HCT116 (cell line): ENCODE measurements around the gene GALC. TPM values are rescaled to one million over a fixed set of nuclear protein-coding genes. Genes with fewer than 3 reads are reported as not detected.

Experiments used
- ATAC-seq: fragments of 200-7000 bp; cut with Tn5 transposase; 2 replicates; pipeline ENCODE4 v1.9.1; 2020; ENCODE audit warnings: mild to moderate bottlenecking, moderate library complexity
- BruUV-seq: library from RNA; stranded (reverse); fragments of 400-500 nt; replicated peaks from 2 replicates; lab custom pipeline; 2021; lab: Mats Ljungman, UMichigan
- CTCF ChIA-PET: fragments of 300-600 bp; sonication (Branson Sonifier 250); formaldehyde crosslinking; loops from one replicate; lab custom pipeline; 2021; ENCODE audit warnings: antibody characterized with exemption; lab: Charles Lee
- POLR2A ChIA-PET: fragments of 300-600, 350-600 bp; sonication (Branson Sonifier 250); formaldehyde crosslinking; loops from one replicate; lab custom pipeline; 2021; ENCODE audit warnings: antibody characterized with exemption; lab: Charles Lee
- RAD21 ChIA-PET, 2 experiments: fragments of 300-600 bp; sonication (Branson Sonifier 250); formaldehyde crosslinking; loops; one replicate each; lab custom pipeline; 2023; ENCODE audit warnings: low total read pairs in 2 of 2; ENCODE audit not compliant: uncharacterized antibody in 2 of 2, unreplicated experiment in 2 of 2, low non-redundant PET in 1 of 2; lab: Charles Lee
- DNase-seq: peaks from one replicate; pipeline ENCODE4 v3.0.0-alpha.2; 2010; ENCODE audit warnings: low read depth, low spot score
- H2AFZ ChIP-seq: fragments of 200-600 bp; shearing (Covaris generic), sonication (generic); 2 replicates; pipeline ENCODE4 v1.6.1; 2017; ENCODE audit warnings: low read depth, mixed run types, mixed read lengths, antibody characterized with exemption, low read length; ENCODE audit not compliant: poor library complexity, severe bottlenecking
- H3K27ac ChIP-seq: 2 replicates; pipeline ENCODE4 v1.5.1; 2012; ENCODE audit warnings: low read depth, low read length
- H3K27me3 ChIP-seq: fragments of 200-600 bp; sonication (generic); 2 replicates; pipeline ENCODE4 v1.6.1; 2016; ENCODE audit warnings: mixed run types, low read length, mixed read lengths; ENCODE audit not compliant: insufficient read depth
- H3K36me3 ChIP-seq, 2 experiments: fragments of 200-500 bp in 1 of 2; fragments of 200-600 bp in 1 of 2; sonication (Bioruptor generic) in 1 of 2; sonication (generic) in 1 of 2; 2 replicates each; pipeline versions ENCODE4 v1.5.1 to v1.6.1; 2014 to 2016; ENCODE audit warnings: low read length in 2 of 2, inconsistent platforms in 1 of 2, mixed read lengths in 1 of 2, mixed run types in 1 of 2; ENCODE audit not compliant: insufficient read depth in 2 of 2, control insufficient read depth in 1 of 2
- H3K4me1 ChIP-seq, 2 experiments: fragments of 200-600 bp in 1 of 2; sonication (generic) in 1 of 2; 2 replicates each; pipeline versions ENCODE4 v1.5.1 to v1.6.1; 2012 to 2017; ENCODE audit warnings: low read length in 2 of 2, inconsistent platforms in 1 of 2, mild to moderate bottlenecking in 1 of 2, mixed read lengths in 1 of 2, mixed run types in 1 of 2, moderate library complexity in 1 of 2; ENCODE audit not compliant: insufficient read depth in 2 of 2, control insufficient read depth in 1 of 2
- H3K4me2 ChIP-seq: fragments of 200-600 bp; sonication (generic); 2 replicates; pipeline ENCODE4 v1.6.1; 2017; ENCODE audit warnings: mixed run types, low read length, mixed read lengths
- H3K4me3 ChIP-seq, 2 experiments: fragments of 200-600 bp in 1 of 2; sonication (generic) in 1 of 2; replicated peaks in 1 of 2; 2 replicates each; pipeline ENCODE4 v1.5.1; 2011 to 2016; ENCODE audit warnings: low read length in 2 of 2, control low read depth in 1 of 2, low read depth in 1 of 2, mild to moderate bottlenecking in 1 of 2, mixed read lengths in 1 of 2, mixed run types in 1 of 2
- H3K79me2 ChIP-seq: fragments of 200-600 bp; sonication (generic); 2 replicates; pipeline ENCODE4 v1.6.1; 2017; ENCODE audit warnings: mild to moderate bottlenecking, mixed run types, low read length, moderate library complexity, mixed read lengths; ENCODE audit not compliant: insufficient read depth
- H3K9ac ChIP-seq: fragments of 200-600 bp; sonication (generic); 2 replicates; pipeline ENCODE4 v1.6.1; 2016; ENCODE audit warnings: low read length, mixed read lengths
- H3K9me2 ChIP-seq: fragments of 200-600 bp; sonication (generic), shearing (Covaris generic); 2 replicates; pipeline ENCODE4 v1.6.1; 2017; ENCODE audit warnings: mixed run types, mild to moderate bottlenecking, moderate library complexity; ENCODE audit not compliant: insufficient read depth
- H3K9me3 ChIP-seq, 2 experiments: fragments of 200-500 bp in 1 of 2; fragments of 200-600 bp in 1 of 2; sonication (Bioruptor generic) in 1 of 2; sonication (generic) in 1 of 2; 2 replicates each; pipeline ENCODE4 v1.6.1; 2014 to 2017; ENCODE audit warnings: low read length in 2 of 2, mixed read lengths in 2 of 2, inconsistent platforms in 1 of 2, low read depth in 1 of 2, mild to moderate bottlenecking in 1 of 2, mixed run types in 1 of 2, moderate library complexity in 1 of 2; ENCODE audit not compliant: control insufficient read depth in 1 of 2, insufficient read depth in 1 of 2
- H4K20me1 ChIP-seq: fragments of 200-600 bp; sonication (generic), shearing (Covaris generic); 2 replicates; pipeline ENCODE4 v1.6.1; 2017; ENCODE audit warnings: mixed run types, mild to moderate bottlenecking, moderate library complexity; ENCODE audit not compliant: insufficient read depth
- CBX3 ChIP-seq: IDR thresholded peaks from 2 replicates; pipeline ENCODE4 v1.6.1; 2012; ENCODE audit warnings: low read depth
- CEBPB ChIP-seq: IDR thresholded peaks from 2 replicates; pipeline ENCODE4 v1.6.1; 2012; ENCODE audit warnings: low read depth
- CTCF ChIP-seq, 3 experiments: fragments of 200-600 bp in 1 of 3; sonication (generic) in 1 of 3; IDR thresholded peaks in 2 of 3; conservative IDR thresholded peaks in 1 of 3; 2 replicates each; pipeline ENCODE4 v1.5.1; 2012 to 2017; ENCODE audit warnings: low read depth in 2 of 3, low read length in 2 of 3, antibody characterized with exemption in 1 of 3, borderline replicate concordance in 1 of 3, control low read depth in 1 of 3, mild to moderate bottlenecking in 1 of 3, mixed read lengths in 1 of 3, mixed run types in 1 of 3, moderate library complexity in 1 of 3; ENCODE audit not compliant: insufficient read depth in 1 of 3
- EGR1 ChIP-seq: IDR thresholded peaks from 2 replicates; pipeline ENCODE4 v1.6.1; 2012; ENCODE audit warnings: low read depth
- EZH2 ChIP-seq: fragments of 200-600 bp; sonication (generic); IDR thresholded peaks from 2 replicates; pipeline ENCODE4 v1.6.1; 2017; ENCODE audit warnings: antibody characterized with exemption, mixed run types
- EZH2phosphoT487 ChIP-seq: fragments of 200-600 bp; IDR thresholded peaks from 2 replicates; pipeline ENCODE4 v1.6.1; 2018; ENCODE audit warnings: antibody characterized with exemption, borderline replicate concordance
- FOSL1 ChIP-seq: IDR thresholded peaks from 2 replicates; pipeline ENCODE4 v1.6.1; 2012; ENCODE audit warnings: low read depth
- JUND ChIP-seq: IDR thresholded peaks from 2 replicates; pipeline ENCODE4 v1.6.1; 2012
- MAX ChIP-seq: IDR thresholded peaks from 2 replicates; pipeline ENCODE4 v1.6.1; 2012
- POLR2A ChIP-seq: IDR thresholded peaks from 2 replicates; pipeline ENCODE4 v1.7.0; 2011; ENCODE audit warnings: borderline replicate concordance; ENCODE audit not compliant: insufficient read depth, insufficient read length; ENCODE audit errors: extremely low read depth
- ZFX ChIP-seq: fragments of 450-650 bp; IDR thresholded peaks from 2 replicates; pipeline ENCODE4 v1.6.1; 2017
- ZNF274 ChIP-seq: fragments of 200-500 bp; sonication (Bioruptor generic); IDR thresholded peaks from 2 replicates; pipeline ENCODE4 v1.6.1; 2014; ENCODE audit warnings: mild to moderate bottlenecking, low read depth, low read length, inconsistent platforms
- intact Hi-C: fragments of 100-400 bp; cut with micrococcal nuclease; formaldehyde crosslinking; loops from 2 replicates; pipeline ENCODE4 v1.10.0; 2022
- total RNA-seq: library from RNA; stranded (reverse); gene quantifications from one replicate; pipeline ENCODE4 v1.2.1, GENCODE V29; 2021; ENCODE audit not compliant: unreplicated experiment
- TF ChIP-seq, protein P1 (sequence below): IDR thresholded peaks from 2 replicates; pipeline ENCODE4 v1.6.1; 2012; ENCODE audit warnings: low read depth
- TF ChIP-seq, protein P2 (sequence below): IDR thresholded peaks from 2 replicates; pipeline ENCODE4 v1.6.1; 2011; ENCODE audit warnings: mild to moderate bottlenecking, low read length, moderate library complexity; ENCODE audit not compliant: insufficient replicate concordance; ENCODE audit errors: extremely low read depth

Gene GALC
- total RNA-seq, 1 experiment from 2014 or later = 0.59 TPM

- TF ChIP-seq, protein P1, sequence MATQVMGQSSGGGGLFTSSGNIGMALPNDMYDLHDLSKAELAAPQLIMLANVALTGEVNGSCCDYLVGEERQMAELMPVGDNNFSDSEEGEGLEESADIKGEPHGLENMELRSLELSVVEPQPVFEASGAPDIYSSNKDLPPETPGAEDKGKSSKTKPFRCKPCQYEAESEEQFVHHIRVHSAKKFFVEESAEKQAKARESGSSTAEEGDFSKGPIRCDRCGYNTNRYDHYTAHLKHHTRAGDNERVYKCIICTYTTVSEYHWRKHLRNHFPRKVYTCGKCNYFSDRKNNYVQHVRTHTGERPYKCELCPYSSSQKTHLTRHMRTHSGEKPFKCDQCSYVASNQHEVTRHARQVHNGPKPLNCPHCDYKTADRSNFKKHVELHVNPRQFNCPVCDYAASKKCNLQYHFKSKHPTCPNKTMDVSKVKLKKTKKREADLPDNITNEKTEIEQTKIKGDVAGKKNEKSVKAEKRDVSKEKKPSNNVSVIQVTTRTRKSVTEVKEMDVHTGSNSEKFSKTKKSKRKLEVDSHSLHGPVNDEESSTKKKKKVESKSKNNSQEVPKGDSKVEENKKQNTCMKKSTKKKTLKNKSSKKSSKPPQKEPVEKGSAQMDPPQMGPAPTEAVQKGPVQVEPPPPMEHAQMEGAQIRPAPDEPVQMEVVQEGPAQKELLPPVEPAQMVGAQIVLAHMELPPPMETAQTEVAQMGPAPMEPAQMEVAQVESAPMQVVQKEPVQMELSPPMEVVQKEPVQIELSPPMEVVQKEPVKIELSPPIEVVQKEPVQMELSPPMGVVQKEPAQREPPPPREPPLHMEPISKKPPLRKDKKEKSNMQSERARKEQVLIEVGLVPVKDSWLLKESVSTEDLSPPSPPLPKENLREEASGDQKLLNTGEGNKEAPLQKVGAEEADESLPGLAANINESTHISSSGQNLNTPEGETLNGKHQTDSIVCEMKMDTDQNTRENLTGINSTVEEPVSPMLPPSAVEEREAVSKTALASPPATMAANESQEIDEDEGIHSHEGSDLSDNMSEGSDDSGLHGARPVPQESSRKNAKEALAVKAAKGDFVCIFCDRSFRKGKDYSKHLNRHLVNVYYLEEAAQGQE = no peak
- TF ChIP-seq CEBPB (no peak), EGR1 (no peak), JUND (no peak), ZFX (no peak), EZH2phosphoT487 (no peak), CBX3 (no peak)
These were observed 17.3 kb downstream of the GALC start (continued) for GRCh38 chr14:87975636-87976035.

DNA sequence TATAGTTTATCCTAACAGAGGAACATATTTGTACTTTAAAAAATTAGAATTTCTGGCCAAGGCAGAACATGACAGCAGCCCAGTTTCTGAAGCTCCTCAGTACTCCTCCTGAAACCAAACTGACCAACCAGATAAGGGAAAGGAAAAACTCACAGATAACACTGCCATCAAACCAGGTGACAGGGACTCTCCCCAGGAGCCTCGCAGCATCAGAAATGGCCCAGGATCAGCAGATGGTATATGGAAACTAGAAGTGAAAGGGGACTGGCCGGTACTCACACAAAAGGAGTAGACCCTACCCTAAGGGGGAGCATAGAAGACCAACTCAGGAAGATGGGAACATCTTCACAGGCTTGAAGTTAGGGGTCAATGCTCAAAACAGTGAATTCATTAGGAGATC is 22.0 kb downstream of the GALC start:
- BruUV-seq = no TSS peak
- Histone ChIP-seq H3K9me3 (no peaks in the 10 kb centered on the region), H3K9me2 (no peaks in the 10 kb centered on the region), H3K4me1 (no peaks in the 10 kb centered on the region), H3K27ac (no peak overlapping the region), H3K9ac (no peak overlapping the region), H3K4me3 (no peak overlapping the region), H3K4me2 (no peak overlapping the region), H4K20me1 (no peaks in the 10 kb centered on the region; the same call in 1 of the 2 replicates), H3K79me2 (no peaks in the 10 kb centered on the region), H2AFZ (no peak overlapping the region)
- ChIA-PET POLR2A (no interaction called here), CTCF (no interaction called here), RAD21 (no interaction called here)
- no peak for ATAC-seq
- no peak for DNase-seq
- no peak for TF ChIP-seq ZNF274
- no peak for TF ChIP-seq POLR2A
- TF ChIP-seq FOSL1 = no peak
- TF ChIP-seq EZH2phosphoT487 = no peak
- TF ChIP-seq CTCF (IDR thresholded peaks at IDR 0.05 in 2 of 3, conservative IDR thresholded peaks at IDR 0.05 in 1 of 3; ENCODE audit: borderline replicate concordance in 1 of 3, insufficient read depth in 1 of 3, low read depth in 2 of 3, low read length in 2 of 3) = no peak
- no peak for TF ChIP-seq MAX
- TF ChIP-seq EZH2 = no peak
- TF ChIP-seq, protein P2, sequence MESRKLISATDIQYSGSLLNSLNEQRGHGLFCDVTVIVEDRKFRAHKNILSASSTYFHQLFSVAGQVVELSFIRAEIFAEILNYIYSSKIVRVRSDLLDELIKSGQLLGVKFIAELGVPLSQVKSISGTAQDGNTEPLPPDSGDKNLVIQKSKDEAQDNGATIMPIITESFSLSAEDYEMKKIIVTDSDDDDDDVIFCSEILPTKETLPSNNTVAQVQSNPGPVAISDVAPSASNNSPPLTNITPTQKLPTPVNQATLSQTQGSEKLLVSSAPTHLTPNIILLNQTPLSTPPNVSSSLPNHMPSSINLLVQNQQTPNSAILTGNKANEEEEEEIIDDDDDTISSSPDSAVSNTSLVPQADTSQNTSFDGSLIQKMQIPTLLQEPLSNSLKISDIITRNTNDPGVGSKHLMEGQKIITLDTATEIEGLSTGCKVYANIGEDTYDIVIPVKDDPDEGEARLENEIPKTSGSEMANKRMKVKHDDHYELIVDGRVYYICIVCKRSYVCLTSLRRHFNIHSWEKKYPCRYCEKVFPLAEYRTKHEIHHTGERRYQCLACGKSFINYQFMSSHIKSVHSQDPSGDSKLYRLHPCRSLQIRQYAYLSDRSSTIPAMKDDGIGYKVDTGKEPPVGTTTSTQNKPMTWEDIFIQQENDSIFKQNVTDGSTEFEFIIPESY = no peak
- no peak for TF ChIP-seq EGR1
- TF ChIP-seq ZFX = no peak
- TF ChIP-seq, all 23 proteins: peak for 0
- no peaks in the 10 kb centered on the region for H3K27me3 ChIP-seq
- no peaks in the 10 kb centered on the region for H3K36me3 ChIP-seq
- intact Hi-C loops = no loop called here
